HepG2 (cell line): Measurements from ENCODE around the gene HAP1. TPM values are rescaled to one million over a fixed set of nuclear protein-coding genes. Genes with fewer than 3 reads are reported as not detected.

ENCODE experiments used
- ATAD3A ChIP-seq: sonication (generic); formaldehyde crosslinking; IDR thresholded peaks from 2 replicates; pipeline ENCODE4 v1.4.0; 2020; ENCODE audit warnings: missing genetic modification reagents
- BCL3 ChIP-seq: sonication (generic); formaldehyde crosslinking; IDR thresholded peaks from 2 replicates; pipeline ENCODE4 v1.5.1; 2020; ENCODE audit warnings: mild to moderate bottlenecking, missing genetic modification reagents, moderate library complexity
- DPF2 ChIP-seq: sonication (generic); formaldehyde crosslinking; IDR thresholded peaks from 2 replicates; pipeline ENCODE4 v1.4.0; 2020; ENCODE audit warnings: mild to moderate bottlenecking, low read depth, missing genetic modification reagents, borderline replicate concordance
- IRF2 ChIP-seq: IDR thresholded peaks from 2 replicates; pipeline ENCODE4 v1.6.1; 2018; ENCODE audit warnings: missing genetic modification reagents, missing compliant biosample characterization
- NFYC ChIP-seq: IDR thresholded peaks from 2 replicates; pipeline ENCODE4 v1.6.1; 2016; ENCODE audit warnings: missing genetic modification reagents, missing compliant biosample characterization
- PHF20 ChIP-seq: sonication (generic); formaldehyde crosslinking; IDR thresholded peaks from 2 replicates; pipeline ENCODE4 v1.5.0; 2020; ENCODE audit warnings: mild to moderate bottlenecking, missing genetic modification reagents
- RARG ChIP-seq: sonication (generic); formaldehyde crosslinking; IDR thresholded peaks from 2 replicates; pipeline ENCODE4 v1.4.0; 2020; ENCODE audit warnings: low read depth, mild to moderate bottlenecking, missing genetic modification reagents
- SKI ChIP-seq: fragments of 450-650 bp; IDR thresholded peaks from one replicate; pipeline ENCODE4 v1.6.1; 2018; ENCODE audit warnings: mild to moderate bottlenecking; ENCODE audit not compliant: partially characterized antibody
- TFE3 ChIP-seq: IDR thresholded peaks from 2 replicates; pipeline ENCODE4 v1.6.1; 2016
- TMF1 ChIP-seq: sonication (generic); formaldehyde crosslinking; IDR thresholded peaks from 2 replicates; pipeline ENCODE4 v1.8.1; 2022; ENCODE audit warnings: low read depth, missing genetic modification reagents
- ZNF44 ChIP-seq: sonication (generic); formaldehyde crosslinking; IDR thresholded peaks from 2 replicates; pipeline ENCODE4 v1.5.1; 2020; ENCODE audit warnings: mild to moderate bottlenecking, missing genetic modification reagents
- ZNF788 ChIP-seq: sonication (generic); formaldehyde crosslinking; IDR thresholded peaks from 2 replicates; pipeline ENCODE4 v1.5.0; 2020; ENCODE audit warnings: mild to moderate bottlenecking, missing genetic modification reagents, borderline replicate concordance
- ZNF883 ChIP-seq: sonication (generic); formaldehyde crosslinking; IDR thresholded peaks from 2 replicates; pipeline ENCODE4 v1.5.1; 2020; ENCODE audit warnings: mild to moderate bottlenecking, missing genetic modification reagents; ENCODE audit errors: not compliant biosample characterization
- ZSCAN22 ChIP-seq: sonication (generic); formaldehyde crosslinking; IDR thresholded peaks from 2 replicates; pipeline ENCODE4 v1.4.0; 2020; ENCODE audit warnings: mild to moderate bottlenecking, missing genetic modification reagents
- polyA plus RNA-seq, 8 experiments: library from polyadenylated mRNA; depleted of rRNA in 3 of 8; stranded (reverse) in 7 of 8; unstranded in 1 of 8; fragments of >200 nt; fragmentation: Illumina TruSeq in 4 of 8; extraction: Trizol in 4 of 8; gene quantifications; 2 replicates each; pipeline versions ENCODE4 v1.2.1 to v1.2.3, GENCODE V29; 2011 to 2016; ENCODE audit warnings: low read depth in 4 of 8, missing spikeins in 1 of 8, mixed read lengths in 1 of 8; ENCODE audit not compliant: insufficient read depth in 1 of 8
- total RNA-seq, 5 experiments: library from RNA; depleted of rRNA; stranded (reverse); fragments of >200 nt; fragmentation: Illumina TruSeq; extraction: Trizol; gene quantifications; 2 replicates each; pipeline ENCODE4 v1.2.3, GENCODE V29; 2016; ENCODE audit warnings: low read depth in 1 of 5
- TF ChIP-seq, protein P1 (sequence below): sonication (generic); formaldehyde crosslinking; IDR thresholded peaks from 2 replicates; pipeline ENCODE4 v1.5.1; 2020; ENCODE audit warnings: missing genetic modification reagents, mild to moderate bottlenecking, borderline replicate concordance
- TF ChIP-seq, protein P2 (sequence below): sonication (generic); formaldehyde crosslinking; IDR thresholded peaks from 2 replicates; pipeline ENCODE4 v1.5.0; 2020; ENCODE audit warnings: mild to moderate bottlenecking, missing genetic modification reagents, borderline replicate concordance
- TF ChIP-seq, protein P3 (sequence below): sonication (generic); formaldehyde crosslinking; IDR thresholded peaks from 2 replicates; pipeline ENCODE4 v1.8.1; 2023; ENCODE audit warnings: mild to moderate bottlenecking, moderate library complexity, missing genetic modification reagents

Gene HAP1
- total and polyA plus RNA-seq, 2 of the 13 experiments (the other 11 are each of a cell fraction or from before 2014, with no cell fraction given): 0.07 TPM

- peak; percentile 67; the same call in 1 of the 2 replicates for TF ChIP-seq ZNF788 (CRISPR knock-in tag)
- peak; percentile 48; the same call in 1 of the 2 replicates for TF ChIP-seq TFE3 (CRISPR knock-in tag)
- TF ChIP-seq ATAD3A: no peak
- peak; percentile 41 for TF ChIP-seq SKI
- TF ChIP-seq, protein P1, sequence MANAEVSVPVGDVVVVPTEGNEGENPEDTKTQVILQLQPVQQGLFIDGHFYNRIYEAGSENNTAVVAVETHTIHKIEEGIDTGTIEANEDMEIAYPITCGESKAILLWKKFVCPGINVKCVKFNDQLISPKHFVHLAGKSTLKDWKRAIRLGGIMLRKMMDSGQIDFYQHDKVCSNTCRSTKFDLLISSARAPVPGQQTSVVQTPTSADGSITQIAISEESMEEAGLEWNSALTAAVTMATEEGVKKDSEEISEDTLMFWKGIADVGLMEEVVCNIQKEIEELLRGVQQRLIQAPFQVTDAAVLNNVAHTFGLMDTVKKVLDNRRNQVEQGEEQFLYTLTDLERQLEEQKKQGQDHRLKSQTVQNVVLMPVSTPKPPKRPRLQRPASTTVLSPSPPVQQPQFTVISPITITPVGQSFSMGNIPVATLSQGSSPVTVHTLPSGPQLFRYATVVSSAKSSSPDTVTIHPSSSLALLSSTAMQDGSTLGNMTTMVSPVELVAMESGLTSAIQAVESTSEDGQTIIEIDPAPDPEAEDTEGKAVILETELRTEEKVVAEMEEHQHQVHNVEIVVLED (CRISPR knock-in tag): peak; percentile 52; the same call in 1 of the 2 replicates
- TF ChIP-seq PHF20: 0 out of 2 replicates have a peak, but pooled peaks have one; percentile 26
- TF ChIP-seq ZSCAN22: no peak
- no peak; the same call in none of the 2 replicates for TF ChIP-seq ZNF44
- TF ChIP-seq DPF2: no peak
- TF ChIP-seq, protein P2, sequence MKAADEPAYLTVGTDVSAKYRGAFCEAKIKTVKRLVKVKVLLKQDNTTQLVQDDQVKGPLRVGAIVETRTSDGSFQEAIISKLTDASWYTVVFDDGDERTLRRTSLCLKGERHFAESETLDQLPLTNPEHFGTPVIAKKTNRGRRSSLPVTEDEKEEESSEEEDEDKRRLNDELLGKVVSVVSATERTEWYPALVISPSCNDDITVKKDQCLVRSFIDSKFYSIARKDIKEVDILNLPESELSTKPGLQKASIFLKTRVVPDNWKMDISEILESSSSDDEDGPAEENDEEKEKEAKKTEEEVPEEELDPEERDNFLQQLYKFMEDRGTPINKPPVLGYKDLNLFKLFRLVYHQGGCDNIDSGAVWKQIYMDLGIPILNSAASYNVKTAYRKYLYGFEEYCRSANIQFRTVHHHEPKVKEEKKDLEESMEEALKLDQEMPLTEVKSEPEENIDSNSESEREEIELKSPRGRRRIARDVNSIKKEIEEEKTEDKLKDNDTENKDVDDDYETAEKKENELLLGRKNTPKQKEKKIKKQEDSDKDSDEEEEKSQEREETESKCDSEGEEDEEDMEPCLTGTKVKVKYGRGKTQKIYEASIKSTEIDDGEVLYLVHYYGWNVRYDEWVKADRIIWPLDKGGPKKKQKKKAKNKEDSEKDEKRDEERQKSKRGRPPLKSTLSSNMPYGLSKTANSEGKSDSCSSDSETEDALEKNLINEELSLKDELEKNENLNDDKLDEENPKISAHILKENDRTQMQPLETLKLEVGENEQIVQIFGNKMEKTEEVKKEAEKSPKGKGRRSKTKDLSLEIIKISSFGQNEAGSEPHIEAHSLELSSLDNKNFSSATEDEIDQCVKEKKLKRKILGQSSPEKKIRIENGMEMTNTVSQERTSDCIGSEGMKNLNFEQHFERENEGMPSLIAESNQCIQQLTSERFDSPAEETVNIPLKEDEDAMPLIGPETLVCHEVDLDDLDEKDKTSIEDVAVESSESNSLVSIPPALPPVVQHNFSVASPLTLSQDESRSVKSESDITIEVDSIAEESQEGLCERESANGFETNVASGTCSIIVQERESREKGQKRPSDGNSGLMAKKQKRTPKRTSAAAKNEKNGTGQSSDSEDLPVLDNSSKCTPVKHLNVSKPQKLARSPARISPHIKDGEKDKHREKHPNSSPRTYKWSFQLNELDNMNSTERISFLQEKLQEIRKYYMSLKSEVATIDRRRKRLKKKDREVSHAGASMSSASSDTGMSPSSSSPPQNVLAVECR (CRISPR knock-in tag): no peak; the same call in 1 of the 2 replicates
- no peak; the same call in 1 of the 2 replicates for TF ChIP-seq BCL3 (CRISPR knock-in tag)
- TF ChIP-seq ZNF883 (CRISPR knock-in tag): peak; percentile 36
- TF ChIP-seq IRF2 (CRISPR knock-in tag): peak; percentile 87
- TF ChIP-seq, protein P3, sequence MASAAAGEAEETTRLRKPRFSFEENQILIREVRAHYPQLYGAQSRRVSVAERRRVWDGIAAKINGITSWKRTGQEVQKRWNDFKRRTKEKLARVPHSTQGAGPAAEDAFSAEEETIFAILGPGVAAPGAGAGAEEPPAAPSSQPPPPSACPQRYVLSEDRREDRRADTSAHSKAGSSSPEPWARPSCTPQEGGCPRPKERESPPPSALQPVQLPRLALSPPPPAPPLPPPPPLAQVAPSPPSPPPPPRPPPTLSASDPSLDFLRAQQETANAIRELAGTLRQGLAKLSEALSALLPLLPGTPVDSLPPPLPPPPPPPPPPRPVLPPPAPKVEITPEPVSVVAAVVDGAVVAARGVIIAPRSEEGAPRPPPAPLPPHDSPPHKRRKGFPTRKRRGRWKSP: peak; percentile 83
- TF ChIP-seq TMF1 (CRISPR knock-in tag): no peak
- TF ChIP-seq RARG: no peak
- no peak for TF ChIP-seq NFYC (CRISPR knock-in tag)
These were observed 3.8 kb upstream of the HAP1 start (continued) for GRCh38 chr17:41738077-41738800.
